ENCODE results near the gene PSMD5. TPM values are rescaled to one million over a fixed set of nuclear protein-coding genes. Genes with fewer than 3 reads are reported as not detected.

PSMD5 gene
- total and polyA plus RNA-seq, 9 of the 15 experiments (the other 6 are each of a cell fraction or from before 2014, with no cell fraction given): 46.4 to 148 (median 76.3) TPM

DNA sequence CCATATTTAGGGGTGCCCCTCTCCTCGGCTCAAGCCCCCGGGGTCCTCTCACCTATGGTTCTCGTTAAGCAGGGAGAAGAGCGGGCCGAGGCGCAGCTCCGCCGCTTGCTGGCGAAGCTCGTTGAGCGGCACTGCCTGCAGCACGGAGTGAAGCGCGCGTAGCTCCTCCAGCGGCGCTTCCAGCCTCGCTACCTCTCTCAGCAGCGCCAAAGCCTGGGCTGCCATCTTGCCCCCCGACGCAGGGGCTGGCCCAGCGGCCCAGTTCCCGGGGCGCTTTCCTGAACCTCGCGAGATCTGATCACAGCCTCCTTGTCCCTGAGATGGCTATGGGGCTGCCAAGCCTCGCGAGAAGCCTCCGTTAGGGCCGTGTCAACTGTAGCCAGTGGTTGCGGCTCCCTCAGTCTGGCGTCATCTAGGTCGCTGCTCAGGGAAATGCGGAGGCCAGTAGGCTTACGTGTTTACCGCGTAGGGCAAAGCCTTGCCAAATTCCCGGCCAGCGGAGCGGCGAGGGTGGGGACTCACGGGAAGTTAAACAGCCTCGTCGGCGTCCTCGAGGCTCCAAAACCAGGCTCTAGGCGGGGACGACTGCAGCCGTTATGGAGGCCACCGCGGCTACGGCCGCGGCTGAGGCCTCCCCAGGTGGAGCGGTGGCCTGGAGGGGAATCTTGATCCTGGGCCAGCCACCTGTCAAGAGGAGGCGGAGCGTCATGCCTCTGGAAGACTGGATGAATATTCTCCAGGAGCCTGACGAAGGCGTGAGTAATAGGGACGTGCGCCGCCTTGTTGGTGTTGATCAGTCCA is at the start of gene PSMD5 (continued):
- TF ChIP-seq, protein P1, sequence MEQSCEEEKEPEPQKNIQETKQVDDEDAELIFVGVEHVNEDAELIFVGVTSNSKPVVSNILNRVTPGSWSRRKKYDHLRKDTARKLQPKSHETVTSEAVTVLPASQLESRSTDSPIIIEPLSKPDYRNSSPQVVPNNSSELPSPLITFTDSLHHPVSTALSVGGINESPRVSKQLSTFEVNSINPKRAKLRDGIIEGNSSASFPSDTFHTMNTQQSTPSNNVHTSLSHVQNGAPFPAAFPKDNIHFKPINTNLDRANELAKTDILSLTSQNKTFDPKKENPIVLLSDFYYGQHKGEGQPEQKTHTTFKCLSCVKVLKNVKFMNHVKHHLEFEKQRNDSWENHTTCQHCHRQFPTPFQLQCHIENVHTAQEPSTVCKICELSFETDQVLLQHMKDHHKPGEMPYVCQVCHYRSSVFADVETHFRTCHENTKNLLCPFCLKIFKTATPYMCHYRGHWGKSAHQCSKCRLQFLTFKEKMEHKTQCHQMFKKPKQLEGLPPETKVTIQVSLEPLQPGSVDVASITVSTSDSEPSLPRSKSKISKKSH (CRISPR knock-in tag; IDR thresholded peaks at IDR 0.05): no peak
- peak; percentile 90 for TF ChIP-seq SAP30 (IDR thresholded peaks at IDR 0.05; ENCODE audit: borderline replicate concordance, insufficient read depth, low read depth, low read length, poor library complexity, severe bottlenecking)
- no peak for TF ChIP-seq PCBP2 (IDR thresholded peaks at IDR 0.05; ENCODE audit: low read depth, low read length, poor library complexity, severe bottlenecking)
- no peak for TF ChIP-seq SMARCB1 (IDR thresholded peaks at IDR 0.05; ENCODE audit: insufficient read length, low read depth)
- TF ChIP-seq, protein P2, sequence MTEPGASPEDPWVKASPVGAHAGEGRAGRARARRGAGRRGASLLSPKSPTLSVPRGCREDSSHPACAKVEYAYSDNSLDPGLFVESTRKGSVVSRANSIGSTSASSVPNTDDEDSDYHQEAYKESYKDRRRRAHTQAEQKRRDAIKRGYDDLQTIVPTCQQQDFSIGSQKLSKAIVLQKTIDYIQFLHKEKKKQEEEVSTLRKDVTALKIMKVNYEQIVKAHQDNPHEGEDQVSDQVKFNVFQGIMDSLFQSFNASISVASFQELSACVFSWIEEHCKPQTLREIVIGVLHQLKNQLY (CRISPR knock-in tag; conservative IDR thresholded peaks at IDR 0.05): peak in 1 of 2 experiments; percentile 22; a peak in 2 of 4 replicates
- TF ChIP-seq, protein P3, sequence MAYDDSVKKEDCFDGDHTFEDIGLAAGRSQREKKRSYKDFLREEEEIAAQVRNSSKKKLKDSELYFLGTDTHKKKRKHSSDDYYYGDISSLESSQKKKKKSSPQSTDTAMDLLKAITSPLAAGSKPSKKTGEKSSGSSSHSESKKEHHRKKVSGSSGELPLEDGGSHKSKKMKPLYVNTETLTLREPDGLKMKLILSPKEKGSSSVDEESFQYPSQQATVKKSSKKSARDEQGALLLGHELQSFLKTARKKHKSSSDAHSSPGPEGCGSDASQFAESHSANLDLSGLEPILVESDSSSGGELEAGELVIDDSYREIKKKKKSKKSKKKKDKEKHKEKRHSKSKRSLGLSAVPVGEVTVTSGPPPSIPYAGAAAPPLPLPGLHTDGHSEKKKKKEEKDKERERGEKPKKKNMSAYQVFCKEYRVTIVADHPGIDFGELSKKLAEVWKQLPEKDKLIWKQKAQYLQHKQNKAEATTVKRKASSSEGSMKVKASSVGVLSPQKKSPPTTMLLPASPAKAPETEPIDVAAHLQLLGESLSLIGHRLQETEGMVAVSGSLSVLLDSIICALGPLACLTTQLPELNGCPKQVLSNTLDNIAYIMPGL (CRISPR knock-in tag; IDR thresholded peaks at IDR 0.05): peak; percentile 93
- TF ChIP-seq ZC3H4 (CRISPR knock-in tag; IDR thresholded peaks at IDR 0.05; ENCODE audit: borderline replicate concordance): no peak
- TF ChIP-seq ZNF140 (CRISPR knock-in tag; IDR thresholded peaks at IDR 0.05): no peak
- TF ChIP-seq ZNF384 (IDR thresholded peaks at IDR 0.05; ENCODE audit: low read depth, low read length): peak; percentile 45
- TF ChIP-seq CBFA2T3 (IDR thresholded peaks at IDR 0.05): no peak
- peak; percentile 68 for TF ChIP-seq HCFC1 (IDR thresholded peaks at IDR 0.05; ENCODE audit: low read depth, low read length)
- 0 out of 2 replicates have a peak, but pooled peaks have one; percentile 64 for TF ChIP-seq GTF2A2 (tag; IDR thresholded peaks at IDR 0.05)
- TF ChIP-seq, protein P4, sequence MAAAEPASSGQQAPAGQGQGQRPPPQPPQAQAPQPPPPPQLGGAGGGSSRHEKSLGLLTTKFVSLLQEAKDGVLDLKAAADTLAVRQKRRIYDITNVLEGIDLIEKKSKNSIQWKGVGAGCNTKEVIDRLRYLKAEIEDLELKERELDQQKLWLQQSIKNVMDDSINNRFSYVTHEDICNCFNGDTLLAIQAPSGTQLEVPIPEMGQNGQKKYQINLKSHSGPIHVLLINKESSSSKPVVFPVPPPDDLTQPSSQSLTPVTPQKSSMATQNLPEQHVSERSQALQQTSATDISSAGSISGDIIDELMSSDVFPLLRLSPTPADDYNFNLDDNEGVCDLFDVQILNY (CRISPR knock-in tag; IDR thresholded peaks at IDR 0.05): no peak
- TF ChIP-seq ZKSCAN8 (CRISPR knock-in tag; IDR thresholded peaks at IDR 0.05): no peak
- TF ChIP-seq, protein P5, sequence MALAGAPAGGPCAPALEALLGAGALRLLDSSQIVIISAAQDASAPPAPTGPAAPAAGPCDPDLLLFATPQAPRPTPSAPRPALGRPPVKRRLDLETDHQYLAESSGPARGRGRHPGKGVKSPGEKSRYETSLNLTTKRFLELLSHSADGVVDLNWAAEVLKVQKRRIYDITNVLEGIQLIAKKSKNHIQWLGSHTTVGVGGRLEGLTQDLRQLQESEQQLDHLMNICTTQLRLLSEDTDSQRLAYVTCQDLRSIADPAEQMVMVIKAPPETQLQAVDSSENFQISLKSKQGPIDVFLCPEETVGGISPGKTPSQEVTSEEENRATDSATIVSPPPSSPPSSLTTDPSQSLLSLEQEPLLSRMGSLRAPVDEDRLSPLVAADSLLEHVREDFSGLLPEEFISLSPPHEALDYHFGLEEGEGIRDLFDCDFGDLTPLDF (CRISPR knock-in tag; IDR thresholded peaks at IDR 0.05): peak; percentile 96
- TF ChIP-seq KDM5B (IDR thresholded peaks at IDR 0.05; ENCODE audit: insufficient replicate concordance, low read depth, low read length): peak; percentile 100
- TF ChIP-seq, protein P6, sequence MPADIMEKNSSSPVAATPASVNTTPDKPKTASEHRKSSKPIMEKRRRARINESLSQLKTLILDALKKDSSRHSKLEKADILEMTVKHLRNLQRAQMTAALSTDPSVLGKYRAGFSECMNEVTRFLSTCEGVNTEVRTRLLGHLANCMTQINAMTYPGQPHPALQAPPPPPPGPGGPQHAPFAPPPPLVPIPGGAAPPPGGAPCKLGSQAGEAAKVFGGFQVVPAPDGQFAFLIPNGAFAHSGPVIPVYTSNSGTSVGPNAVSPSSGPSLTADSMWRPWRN (IDR thresholded peaks at IDR 0.05; ENCODE audit: low read depth): no peak
- no peak for TF ChIP-seq KAT8 (IDR thresholded peaks at IDR 0.05; ENCODE audit: low read depth)
- no peak for TF ChIP-seq PHF21A (IDR thresholded peaks at IDR 0.05; ENCODE audit: borderline replicate concordance, low read depth)
- TF ChIP-seq HLTF (IDR thresholded peaks at IDR 0.05): no peak
- TF ChIP-seq HDAC1 (IDR thresholded peaks at IDR 0.05): no peak
